Sigmoid colon (tissue), 7 donors: ENCODE data around the gene KCNQ2. TPM values are rescaled to one million over a fixed set of nuclear protein-coding genes. Genes with fewer than 3 reads are reported as not detected.

Source experiments
- DNase-seq: peaks from one replicate; pipeline ENCODE4 v3.0.0-alpha.2; 2019
- H3K27ac ChIP-seq, 4 donors: fragments of 200-600 bp; sonication (generic); one replicate each; pipeline ENCODE4 v1.5.1; 2016 to 2019; ENCODE audit warnings: mild to moderate bottlenecking in 1 of 4
- H3K27me3 ChIP-seq, 3 donors: fragments of 200-600 bp; sonication (generic); one replicate each; pipeline ENCODE4 v1.5.1; 2019; ENCODE audit warnings: mild to moderate bottlenecking in 1 of 3
- H3K36me3 ChIP-seq, 4 donors: fragments of 200-600 bp; sonication (generic); one replicate each; pipeline ENCODE4 v1.5.1; 2016 to 2019
- H3K4me1 ChIP-seq, 4 donors: fragments of 200-600 bp; sonication (generic); one replicate each; pipeline ENCODE4 v1.5.1; 2017 to 2019
- H3K4me3 ChIP-seq, 4 donors: fragments of 200-600 bp; sonication (generic); one replicate each; pipeline ENCODE4 v1.5.1; 2017 to 2019; ENCODE audit warnings: mild to moderate bottlenecking in 2 of 4, moderate library complexity in 1 of 4
- H3K9me3 ChIP-seq, 4 donors: fragments of 200-600 bp in 3 of 4; sonication (generic) in 3 of 4; one replicate each; pipeline versions ENCODE4 v1.5.1 to v1.6.1; 2013 to 2019
- CTCF ChIP-seq, 4 experiments: fragments of 450-650 bp in 3 of 4; fragments of 200-600 bp in 1 of 4; IDR thresholded peaks; one replicate each; pipeline ENCODE4 v1.5.1; 2016 to 2019; ENCODE audit warnings: antibody characterized with exemption in 4 of 4, mild to moderate bottlenecking in 3 of 4, moderate library complexity in 2 of 4
- EP300 ChIP-seq, 4 donors: sonication (generic); formaldehyde crosslinking; IDR thresholded peaks; one replicate each; pipeline ENCODE4 v1.6.1; 2017; ENCODE audit warnings: antibody characterized with exemption in 4 of 4
- POLR2A ChIP-seq, 2 donors: fragments of 450-650 bp; IDR thresholded peaks; one replicate each; pipeline ENCODE4 v1.6.1; 2016; ENCODE audit warnings: antibody characterized with exemption in 2 of 2, mild to moderate bottlenecking in 2 of 2, moderate library complexity in 2 of 2
- POLR2AphosphoS5 ChIP-seq, 4 donors: sonication (generic); formaldehyde crosslinking; IDR thresholded peaks; one replicate each; pipeline ENCODE4 v1.6.1; 2017; ENCODE audit warnings: antibody characterized with exemption in 4 of 4
- WGBS, 2 donors: extraction: QIAGEN DNeasy Blood & Tissue Kit; methylation state at CpG; one replicate each; pipeline ENCODE4 v1.1.7; 2013; 5-methylcytosine and 5-hydroxymethylcytosine counted together
- intact Hi-C: fragments of 100-400 bp; cut with DNase I; formaldehyde crosslinking; loops from one replicate; pipeline ENCODE4 v1.15.1; 2023
- polyA plus RNA-seq, 3 donors: library from polyadenylated mRNA; stranded (reverse); fragments of 200-250 nt; gene quantifications; one replicate each; pipeline ENCODE4 v1.2.3, GENCODE V29; 2013
- total RNA-seq, 4 donors: library from RNA; depleted of rRNA; stranded (reverse); fragments of >200 nt; gene quantifications; one replicate each; pipeline ENCODE4 v1.1.0, GENCODE V29; 2016
- donor health status: healthy with polysubstance abuse.
- donor health status: Bipolar disorder and iron deficiency.
- donor health status: healthy.

KCNQ2 gene
- total and polyA plus RNA-seq, 7 donors = 0.83 to 4.2 (median 1.2) TPM; not detected in 3

- DNase-seq = no peak
- Histone ChIP-seq H3K27ac (no peak overlapping the region), H3K27me3 (peaks cover 4 to 49% (median 20%) of the 10 kb centered on the region in 3 donors), H3K4me3 (no peak overlapping the region), H3K9me3 (no peaks in the 10 kb centered on the region), H3K36me3 (no peaks in the 10 kb centered on the region), H3K4me1 (no peaks in the 10 kb centered on the region)
- 28 to 39% methylated on average over 11 of the region's 11 CpGs for WGBS, 2 donors
- TF ChIP-seq POLR2AphosphoS5 (IDR thresholded peaks at IDR 0.05) (no peak), EP300 (IDR thresholded peaks at IDR 0.05) (no peak), CTCF (IDR thresholded peaks at IDR 0.05) (no peak)
- intact Hi-C loops = no loop called here
Measured at GRCh38 chr20:63442100-63442493, 30.4 kb downstream of the KCNQ2 start.

- Histone ChIP-seq H3K9me3 (no peaks in the 10 kb centered on the region), H3K27me3 (peaks cover 4 to 43% (median 13%) of the 10 kb centered on the region in 3 donors), H3K36me3 (no peaks in the 10 kb centered on the region), H3K4me3 (no peak overlapping the region), H3K4me1 (no peaks in the 10 kb centered on the region), H3K27ac (no peak overlapping the region)
- intact Hi-C loops = no loop called here
- DNase-seq = no peak
- 26 to 50% methylated on average over 22 of the region's 22 CpGs for WGBS, 2 donors
- no peak for TF ChIP-seq EP300 (IDR thresholded peaks at IDR 0.05)
- no peak for TF ChIP-seq POLR2AphosphoS5 (IDR thresholded peaks at IDR 0.05)
- TF ChIP-seq CTCF (IDR thresholded peaks at IDR 0.05) = no peak
- TF ChIP-seq POLR2A (IDR thresholded peaks at IDR 0.05) = no peak
Measured at GRCh38 chr20:63441136-63442099, 31.0 kb downstream of the KCNQ2 start.

GRCh38 chr20:63440366-63440955 lies 32.0 kb downstream of the KCNQ2 start:
- H3K36me3 ChIP-seq = no peaks in the 10 kb centered on the region
- intact Hi-C loops = no loop called here
- no peak overlapping the region for H3K4me3 ChIP-seq
- H3K27me3 ChIP-seq = peaks cover 4 to 35% (median 7%) of the 10 kb centered on the region in 3 donors
- DNase-seq = no peak
- no peaks in the 10 kb centered on the region for H3K9me3 ChIP-seq
- 76 to 81% methylated on average over 26 of the region's 26 CpGs for whole genome bisulfite sequencing, 2 donors
- no peak overlapping the region for H3K27ac ChIP-seq
- H3K4me1 ChIP-seq = no peaks in the 10 kb centered on the region
- TF ChIP-seq POLR2AphosphoS5 (IDR thresholded peaks at IDR 0.05) (no peak), EP300 (IDR thresholded peaks at IDR 0.05) (no peak), CTCF (IDR thresholded peaks at IDR 0.05) (no peak)

GRCh38 chr20:63439866-63440265 lies 32.6 kb downstream of the KCNQ2 start:
- Histone ChIP-seq H3K27ac (no peak overlapping the region), H3K27me3 (peaks cover 4 to 32% (median 7%) of the 10 kb centered on the region in 3 donors), H3K4me3 (no peak overlapping the region), H3K9me3 (no peaks in the 10 kb centered on the region), H3K36me3 (no peaks in the 10 kb centered on the region), H3K4me1 (no peaks in the 10 kb centered on the region)
- no peak for DNase-seq
- intact Hi-C loops = no loop called here
- 83 to 88% methylated on average over 15 of the region's 15 CpGs for WGBS, 2 donors
- no peak for TF ChIP-seq CTCF (IDR thresholded peaks at IDR 0.05)
